CD4-positive, alpha-beta T cell treated with Interleukin-17A for 1 hour (primary cell): ENCODE measurements around the gene PRSS27.
A peak's percentile ranks its signal among the peaks of the same experiment; 100 is the strongest.

ENCODE experiments used
- DNase-seq: peaks from one replicate; pipeline ENCODE4 v3.0.0-alpha.2; 2020

Gene PRSS27

DNA sequence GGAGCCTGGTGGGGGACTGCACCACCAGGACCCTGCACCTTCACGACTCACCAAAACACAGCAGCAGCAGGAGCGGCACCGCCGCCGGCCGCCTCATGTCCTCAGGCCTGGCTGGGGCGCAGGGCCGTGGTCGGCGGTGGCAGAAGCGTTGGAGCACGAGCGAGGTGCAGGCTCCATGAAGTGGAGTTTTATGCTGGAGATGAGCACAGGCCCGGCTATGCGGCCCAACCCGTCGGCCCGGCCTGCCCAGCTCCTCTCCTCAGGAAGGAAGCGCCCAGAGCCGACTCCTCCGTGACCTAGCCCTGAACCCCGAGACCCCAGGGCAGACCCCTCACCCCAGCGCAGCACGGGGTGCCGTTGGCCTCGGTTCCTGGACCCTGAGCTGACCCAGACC, at the start of gene PRSS27:
PRSS27 (minus strand) TSS at position 161 of the 394 bp plus-strand sequence; CDS start at position 97, 64 bp downstream.
- no peak for DNase-seq

- no peak for DNase-seq
These were observed 49.6 kb upstream of the PRSS27 start for GRCh38 chr16:2769675-2770056.

DNA sequence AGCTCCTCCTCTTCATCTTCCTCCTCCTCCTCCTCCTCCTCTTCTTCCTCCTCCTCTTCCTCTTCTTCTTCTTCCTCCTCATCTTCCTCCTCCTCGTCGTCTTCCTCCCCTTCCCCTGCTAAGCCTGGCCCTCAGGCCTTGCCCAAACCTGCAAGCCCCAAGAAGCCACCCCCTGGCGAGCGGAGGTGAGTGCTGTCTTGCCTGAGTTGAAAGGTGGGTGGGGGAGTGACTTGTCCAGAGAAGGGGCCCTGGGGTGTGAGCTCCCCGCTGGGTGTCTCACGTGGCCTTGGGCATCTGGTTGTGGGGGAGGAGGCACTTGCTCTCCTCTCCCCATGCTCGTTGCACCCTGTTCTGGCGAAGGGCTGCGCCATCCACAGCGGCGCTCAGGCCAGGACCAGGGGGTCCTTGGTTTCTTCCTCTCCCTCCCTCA, 49.1 kb upstream of the PRSS27 start:
- DNase-seq = no peak

DNA sequence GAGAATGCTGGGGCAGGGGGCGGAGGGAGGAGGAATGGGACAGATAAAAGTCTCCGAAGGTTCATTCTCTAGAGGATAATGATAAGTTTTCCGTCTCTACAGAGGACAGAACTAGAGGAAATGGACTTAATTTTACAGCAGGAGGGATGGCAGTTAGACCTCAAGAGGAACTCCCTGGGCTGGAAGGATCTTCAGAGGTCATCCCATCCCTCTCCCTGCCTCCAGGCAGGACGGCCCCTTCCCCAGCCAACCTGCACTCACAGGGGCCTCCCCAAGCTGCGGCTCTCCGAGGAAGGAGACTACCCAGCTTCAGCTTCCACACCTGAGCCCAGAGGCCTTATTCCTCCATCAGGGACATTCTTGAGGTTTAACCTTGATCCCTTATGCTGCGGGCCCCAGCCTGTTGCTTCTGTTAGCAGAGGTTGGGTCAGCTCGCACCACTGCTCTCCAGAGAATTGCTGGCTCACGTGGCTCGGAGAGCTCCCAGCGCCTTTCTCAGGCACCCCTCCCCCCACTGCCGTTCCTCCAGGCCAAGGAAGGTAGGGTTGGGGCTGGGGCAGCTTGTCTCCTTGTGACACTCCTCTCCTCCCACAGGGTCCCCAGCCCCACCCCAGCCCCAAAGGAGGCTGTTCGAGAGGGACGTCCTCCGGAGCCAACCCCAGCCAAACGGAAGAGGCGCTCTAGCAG, 48.5 kb upstream of the PRSS27 start:
- DNase-seq = no peak

DNA sequence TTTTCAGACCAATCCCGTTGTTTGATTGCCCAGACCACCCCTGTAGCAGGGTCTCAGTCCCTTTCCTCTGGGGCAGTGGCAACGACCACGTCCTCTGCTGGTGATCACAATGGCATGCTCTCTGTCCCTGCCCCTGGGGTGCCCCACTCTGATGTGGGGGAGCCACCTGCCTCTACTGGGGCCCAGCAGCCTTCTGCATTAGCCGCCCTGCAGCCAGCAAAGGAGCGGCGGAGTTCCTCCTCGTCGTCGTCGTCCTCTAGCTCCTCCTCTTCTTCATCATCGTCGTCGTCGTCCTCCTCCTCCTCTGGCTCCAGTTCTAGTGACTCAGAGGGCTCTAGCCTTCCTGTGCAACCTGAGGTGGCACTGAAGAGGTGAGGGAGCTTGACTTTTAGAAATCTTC, 47.9 kb upstream of the PRSS27 start:
- no peak for DNase-seq

DNA sequence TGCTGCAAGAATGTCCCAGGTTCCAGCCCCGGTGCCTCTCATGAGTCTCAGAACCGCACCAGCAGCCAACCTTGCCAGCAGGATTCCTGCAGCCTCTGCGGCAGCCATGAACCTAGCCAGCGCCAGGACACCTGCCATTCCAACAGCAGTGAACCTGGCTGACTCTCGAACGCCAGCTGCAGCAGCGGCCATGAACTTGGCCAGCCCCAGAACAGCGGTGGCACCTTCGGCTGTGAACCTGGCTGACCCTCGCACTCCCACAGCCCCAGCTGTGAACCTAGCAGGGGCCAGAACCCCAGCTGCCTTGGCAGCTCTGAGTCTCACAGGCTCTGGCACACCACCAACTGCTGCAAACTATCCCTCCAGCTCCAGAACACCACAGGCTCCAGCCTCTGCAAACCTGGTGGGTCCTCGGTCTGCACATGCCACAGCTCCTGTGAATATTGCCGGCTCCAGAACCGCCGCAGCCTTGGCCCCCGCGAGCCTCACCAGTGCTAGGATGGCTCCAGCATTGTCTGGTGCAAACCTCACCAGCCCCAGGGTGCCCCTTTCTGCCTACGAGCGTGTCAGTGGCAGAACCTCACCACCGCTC, 47.2 kb upstream of the PRSS27 start:
- DNase-seq = no peak

DNA sequence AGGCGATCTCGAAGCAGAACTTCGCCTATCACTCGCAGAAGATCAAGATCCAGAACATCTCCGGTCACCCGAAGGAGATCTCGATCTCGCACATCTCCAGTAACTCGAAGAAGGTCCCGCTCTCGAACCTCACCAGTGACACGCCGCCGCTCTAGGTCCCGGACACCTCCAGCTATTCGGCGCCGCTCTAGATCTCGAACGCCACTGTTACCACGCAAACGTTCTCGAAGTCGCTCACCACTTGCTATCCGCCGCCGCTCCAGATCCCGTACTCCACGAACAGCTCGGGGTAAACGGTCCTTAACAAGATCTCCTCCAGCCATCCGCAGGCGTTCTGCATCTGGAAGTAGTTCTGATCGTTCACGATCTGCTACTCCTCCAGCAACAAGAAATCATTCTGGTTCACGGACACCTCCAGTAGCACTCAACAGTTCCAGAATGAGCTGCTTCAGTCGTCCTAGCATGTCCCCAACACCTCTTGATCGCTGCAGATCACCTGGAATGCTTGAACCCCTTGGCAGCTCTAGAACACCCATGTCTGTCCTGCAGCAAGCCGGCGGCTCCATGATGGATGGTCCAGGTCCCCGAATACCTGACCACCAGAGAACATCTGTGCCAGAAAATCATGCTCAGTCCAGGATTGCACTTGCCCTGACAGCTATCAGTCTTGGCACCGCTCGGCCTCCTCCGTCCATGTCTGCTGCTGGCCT, 46.6 kb upstream of the PRSS27 start:
- no peak for DNase-seq

GRCh38 chr16:2765462-2766404, 45.7 kb upstream of the PRSS27 start:
- no peak for DNase-seq

GRCh38 chr16:2764718-2765117, 44.7 kb upstream of the PRSS27 start:
- DNase-seq = no peak

DNA sequence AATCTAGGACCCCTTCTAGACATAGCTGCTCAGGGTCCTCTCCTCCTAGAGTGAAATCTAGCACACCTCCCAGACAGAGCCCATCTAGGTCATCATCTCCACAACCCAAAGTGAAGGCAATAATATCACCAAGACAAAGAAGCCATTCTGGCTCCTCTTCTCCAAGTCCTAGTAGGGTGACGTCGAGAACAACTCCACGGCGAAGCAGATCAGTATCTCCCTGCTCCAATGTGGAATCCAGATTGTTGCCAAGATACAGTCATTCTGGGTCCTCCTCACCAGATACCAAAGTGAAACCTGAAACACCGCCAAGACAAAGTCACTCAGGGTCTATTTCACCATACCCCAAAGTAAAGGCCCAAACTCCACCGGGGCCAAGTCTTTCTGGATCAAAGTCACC, 43.1 kb upstream of the PRSS27 start:
- no peak for DNase-seq

DNA sequence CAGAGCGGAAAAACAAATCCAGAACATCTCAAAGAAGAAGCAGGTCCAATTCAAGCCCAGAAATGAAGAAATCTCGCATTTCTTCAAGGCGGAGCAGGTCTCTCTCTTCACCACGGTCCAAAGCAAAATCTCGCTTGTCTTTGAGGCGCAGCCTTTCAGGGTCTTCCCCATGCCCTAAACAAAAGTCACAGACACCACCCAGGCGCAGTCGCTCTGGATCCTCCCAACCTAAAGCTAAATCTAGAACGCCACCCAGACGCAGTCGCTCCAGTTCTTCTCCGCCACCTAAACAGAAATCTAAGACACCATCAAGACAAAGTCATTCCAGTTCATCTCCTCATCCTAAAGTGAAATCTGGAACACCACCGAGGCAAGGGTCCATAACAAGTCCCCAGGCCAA, 42.7 kb upstream of the PRSS27 start:
- DNase-seq = no peak

GRCh38 chr16:2761886-2762583, 42.0 kb upstream of the PRSS27 start:
- no peak for DNase-seq

GRCh38 chr16:2761472-2761871, 41.4 kb upstream of the PRSS27 start:
- no peak for DNase-seq

GRCh38 chr16:2757344-2757743, 37.3 kb upstream of the PRSS27 start:
- DNase-seq = no peak

DNA sequence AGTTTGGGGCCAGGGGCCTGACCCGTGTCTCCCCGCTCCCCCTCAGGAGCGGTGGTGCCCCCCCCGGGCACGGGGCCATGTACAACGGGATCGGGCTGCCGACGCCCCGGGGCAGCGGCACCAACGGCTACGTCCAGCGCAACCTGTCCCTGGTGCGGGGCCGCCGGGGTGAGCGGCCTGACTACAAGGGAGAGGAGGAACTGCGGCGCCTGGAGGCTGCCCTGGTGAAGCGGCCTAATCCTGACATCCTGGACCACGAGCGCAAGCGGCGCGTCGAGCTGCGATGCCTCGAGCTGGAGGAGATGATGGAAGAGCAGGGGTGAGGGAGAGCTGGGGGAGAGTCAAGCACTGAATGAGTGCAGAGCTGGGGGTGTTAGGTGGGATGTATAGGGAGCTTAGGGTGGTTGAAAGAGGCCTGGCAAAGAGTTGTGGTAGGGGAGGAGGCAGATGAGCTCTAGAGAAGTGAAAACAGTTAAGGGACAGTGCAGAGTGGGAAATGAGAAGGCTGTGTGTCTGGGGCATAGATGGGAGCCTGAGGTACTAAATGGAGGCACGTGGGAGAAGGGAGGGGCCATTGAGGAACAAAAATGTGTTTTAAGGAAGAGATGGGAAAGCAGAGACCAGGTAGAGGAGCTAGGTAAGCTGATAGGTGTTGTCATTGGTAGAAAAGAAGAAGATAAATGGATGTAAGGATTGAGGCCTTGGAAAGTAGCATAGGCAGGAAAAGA, 36.4 kb upstream of the PRSS27 start:
- no peak for DNase-seq

DNA sequence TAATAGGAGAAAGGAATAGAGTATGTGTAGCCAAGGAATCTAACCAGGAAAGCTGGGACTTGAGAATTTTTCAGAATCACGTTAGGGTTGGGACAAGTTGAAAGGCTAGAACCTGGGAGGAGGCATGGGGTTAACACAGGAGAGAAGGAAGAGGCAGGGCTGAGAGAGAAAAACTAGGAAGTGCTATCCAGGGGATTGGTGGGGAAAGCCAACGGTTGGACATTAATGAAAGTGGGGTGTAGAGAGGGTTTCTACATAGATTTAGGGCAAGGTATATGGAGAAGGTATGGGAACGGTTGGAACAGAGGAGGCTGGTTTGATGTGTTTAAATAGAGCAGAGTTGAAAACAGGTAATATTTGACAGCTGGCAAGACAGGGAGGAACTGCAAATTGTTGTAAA, 35.1 kb upstream of the PRSS27 start:
- DNase-seq = no peak

DNA sequence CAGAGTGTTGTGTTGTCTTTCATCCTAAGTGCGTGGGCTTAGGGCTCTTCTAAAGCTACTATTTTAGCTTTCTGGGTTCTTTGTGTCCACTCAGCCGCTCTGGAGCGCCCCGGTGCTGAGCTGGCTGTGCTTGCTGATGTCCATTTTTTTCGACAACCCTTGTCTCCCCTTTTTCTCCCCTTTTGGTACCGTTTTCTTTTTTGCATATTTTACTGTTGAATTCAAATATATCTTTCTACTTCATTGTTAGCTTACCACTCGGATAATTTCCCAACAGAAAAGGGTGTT, 33.7 kb upstream of the PRSS27 start:
- no peak for DNase-seq

GRCh38 chr16:2752850-2753732, 33.1 kb upstream of the PRSS27 start:
- peak; percentile 74 for DNase-seq

- DNase-seq = peak; percentile 96
These were observed 32.2 kb upstream of the PRSS27 start, which contains the start of gene SRRM2 for GRCh38 chr16:2752035-2752849. Gene SRRM2, plus strand, starts transcription at chr16:2752638. Its CDS starts 3,727 bp downstream, at chr16:2756365.

DNA sequence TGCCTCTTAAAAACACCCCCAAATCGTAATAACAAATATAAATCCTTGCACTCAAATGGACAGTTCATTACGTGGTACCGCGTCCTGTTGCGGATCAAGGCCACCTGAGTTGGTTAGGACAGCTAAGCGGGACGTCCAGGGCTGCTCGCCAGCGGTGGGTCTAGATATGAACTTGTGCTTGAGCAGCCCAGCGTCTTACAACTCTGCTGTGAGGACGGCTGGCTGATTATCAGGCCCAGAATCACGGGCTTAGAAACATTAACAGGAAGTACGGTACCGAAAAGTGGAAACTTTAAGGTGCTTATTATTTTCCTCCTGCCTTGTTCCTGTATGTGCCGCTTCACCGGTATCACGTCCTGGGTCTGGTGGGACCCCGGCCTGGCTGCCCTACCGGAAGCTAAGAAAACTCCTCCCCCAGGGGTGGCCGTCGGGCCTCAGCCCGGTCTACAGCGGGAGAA, 31.6 kb upstream of the PRSS27 start:
- DNase-seq = no peak
